Cardiac muscle cell (in vitro differentiated cells and primary cell): Measurements from ENCODE around the gene KMT2A. TPM values are rescaled to one million over a fixed set of nuclear protein-coding genes. Genes with fewer than 3 reads are reported as not detected.
"Not testable (repeated sequence)": the region's sequence is repeated elsewhere in the genome, so short reads cannot be mapped to it uniquely, and the experiment has no call there.

Experiments used
- DNase-seq, 2 donors: peaks; one replicate each; pipeline versions ENCODE4 v3.0.0 to v3.0.0-alpha.2; 2010 to 2017; ENCODE audit warnings: low read depth in 1 of 2, low spot score in 1 of 2
- H3K27ac ChIP-seq: fragments of 200-600 bp; sonication (generic); 2 replicates; pipeline ENCODE4 v1.5.1; 2016
- H3K27me3 ChIP-seq: fragments of 200-600 bp; sonication (generic); 2 replicates; pipeline ENCODE4 v1.6.0; 2016; ENCODE audit warnings: control low read depth
- H3K36me3 ChIP-seq: fragments of 200-600 bp; sonication (generic); 2 replicates; pipeline ENCODE4 v1.5.1; 2016; ENCODE audit warnings: control low read depth
- H3K4me1 ChIP-seq: fragments of 200-600 bp; sonication (generic); 2 replicates; pipeline ENCODE4 v1.8.1; 2017; ENCODE audit warnings: low read depth, mild to moderate bottlenecking, mixed run types
- H3K4me3 ChIP-seq: fragments of 200-600 bp; sonication (generic); 2 replicates; pipeline ENCODE4 v1.5.1; 2016; ENCODE audit warnings: mild to moderate bottlenecking
- H3K9me3 ChIP-seq: fragments of 200-600 bp; sonication (generic); 2 replicates; pipeline ENCODE4 v1.5.1; 2017; ENCODE audit warnings: low read depth, mild to moderate bottlenecking, control low read depth
- CTCF ChIP-seq: IDR thresholded peaks from 2 replicates; pipeline ENCODE4 v1.5.1; 2012; ENCODE audit warnings: low read depth, mild to moderate bottlenecking, low read length
- polyA plus RNA-seq: library from polyadenylated mRNA; unstranded; fragments of >200 nt; fragmentation: Nextera tagmentation; extraction: Ambion mirVana; gene quantifications from 2 replicates; pipeline ENCODE4 v1.2.1, GENCODE V29; 2016
- total RNA-seq: library from RNA; depleted of rRNA; stranded (reverse); fragments of >200 nt; gene quantifications from 2 replicates; pipeline ENCODE4 v1.2.3, GENCODE V29; 2016

KMT2A gene
- total and polyA plus RNA-seq, 2 experiments from 2014 or later: 28.0 to 48.2 TPM

GRCh38 chr11:118450451-118450850, 14.2 kb downstream of the KMT2A start:
- no peaks in the 10 kb centered on the region for H3K9me3 ChIP-seq
- TF ChIP-seq CTCF: no peak
- no peak overlapping the region for H3K4me3 ChIP-seq
- no peak overlapping the region for H3K27ac ChIP-seq
- H3K27me3 ChIP-seq: no peaks in the 10 kb centered on the region
- no peaks in the 10 kb centered on the region for H3K36me3 ChIP-seq
- no peak for DNase-seq
- H3K4me1 ChIP-seq: no peaks in the 10 kb centered on the region

- TF ChIP-seq CTCF: no peak
- Histone ChIP-seq H3K36me3 (peaks cover 2% of the 10 kb centered on the region), H3K4me1 (no peaks in the 10 kb centered on the region)
These were observed 25.9 kb downstream of the KMT2A start for GRCh38 chr11:118462178-118462577.

GRCh38 chr11:118468968-118469367, 32.7 kb downstream of the KMT2A start:
- not testable (repeated sequence) for H3K4me3 ChIP-seq, DNase-seq, H3K27ac ChIP-seq, H3K9me3 ChIP-seq, H3K4me1 ChIP-seq, H3K27me3 ChIP-seq
- peaks cover 11% of the 10 kb centered on the region for H3K36me3 ChIP-seq

More at GRCh38 chr11:118462178-118462577, 25.9 kb downstream of the KMT2A start:
- H3K27me3 ChIP-seq: no peaks in the 10 kb centered on the region
- no peak overlapping the region for H3K4me3 ChIP-seq
- no peak for DNase-seq
- H3K9me3 ChIP-seq: no peaks in the 10 kb centered on the region
- no peak overlapping the region for H3K27ac ChIP-seq

GRCh38 chr11:118471030-118471429, 34.7 kb downstream of the KMT2A start:
- H3K27ac ChIP-seq: no peak overlapping the region
- peaks cover 16% of the 10 kb centered on the region for H3K36me3 ChIP-seq

GRCh38 chr11:118473537-118473936, 37.2 kb downstream of the KMT2A start:
- no peak overlapping the region for H3K4me3 ChIP-seq
- H3K27ac ChIP-seq: no peak overlapping the region

More at GRCh38 chr11:118471030-118471429, 34.7 kb downstream of the KMT2A start:
- H3K9me3 ChIP-seq: no peaks in the 10 kb centered on the region
- H3K4me1 ChIP-seq: no peaks in the 10 kb centered on the region
- no peak for TF ChIP-seq CTCF
- no peak overlapping the region for H3K4me3 ChIP-seq
- no peaks in the 10 kb centered on the region for H3K27me3 ChIP-seq
- DNase-seq: no peak

GRCh38 chr11:118476676-118477075, 40.4 kb downstream of the KMT2A start:
- H3K27me3 ChIP-seq: no peaks in the 10 kb centered on the region
- H3K9me3 ChIP-seq: no peaks in the 10 kb centered on the region
- H3K4me1 ChIP-seq: no peaks in the 10 kb centered on the region
- DNase-seq: no peak
- H3K36me3 ChIP-seq: peaks cover 63% of the 10 kb centered on the region
- no peak for TF ChIP-seq CTCF
- H3K27ac ChIP-seq: no peak overlapping the region
- no peak overlapping the region for H3K4me3 ChIP-seq

More at GRCh38 chr11:118473537-118473936, 37.2 kb downstream of the KMT2A start:
- no peak for TF ChIP-seq CTCF
- Histone ChIP-seq H3K4me1 (no peaks in the 10 kb centered on the region), H3K27me3 (no peaks in the 10 kb centered on the region), H3K36me3 (peaks cover 34% of the 10 kb centered on the region), H3K9me3 (no peaks in the 10 kb centered on the region)
- DNase-seq: no peak

GRCh38 chr11:118481238-118481637, 44.9 kb downstream of the KMT2A start:
- not testable (repeated sequence) for H3K9me3 ChIP-seq, H3K4me1 ChIP-seq

More at GRCh38 chr11:118481238-118481637, 44.9 kb downstream of the KMT2A start:
- not testable (repeated sequence) for DNase-seq, H3K4me3 ChIP-seq, H3K27ac ChIP-seq, H3K27me3 ChIP-seq
- H3K36me3 ChIP-seq: peaks cover 83% of the 10 kb centered on the region
